Peyer's patch (tissue), 4 donors: ENCODE results near the gene EFCAB8. TPM values are rescaled to one million over a fixed set of nuclear protein-coding genes. Genes with fewer than 3 reads are reported as not detected.

ENCODE experiments used
- DNase-seq, 3 donors: peaks; one replicate each; pipeline ENCODE4 v3.0.0-alpha.2; 2017 to 2019
- H3K27ac ChIP-seq, 4 donors: fragments of 200-600 bp; sonication (generic); one replicate each; pipeline ENCODE4 v1.5.1; 2016 to 2019
- H3K27me3 ChIP-seq, 2 donors: fragments of 200-600 bp; sonication (generic); one replicate each; pipeline ENCODE4 v1.5.1; 2019
- H3K36me3 ChIP-seq, 3 donors: fragments of 200-600 bp; sonication (generic); one replicate each; pipeline ENCODE4 v1.5.1; 2016 to 2019
- H3K4me1 ChIP-seq, 4 donors: fragments of 200-600 bp; sonication (generic); one replicate each; pipeline ENCODE4 v1.5.1; 2016 to 2019
- H3K4me3 ChIP-seq, 4 donors: fragments of 200-600 bp; sonication (generic); 1 replicate in 3 of 4; 2 replicates in 1 of 4; pipeline ENCODE4 v1.5.1; 2016 to 2019; ENCODE audit warnings: mild to moderate bottlenecking in 1 of 4
- H3K9me3 ChIP-seq, 4 donors: fragments of 200-600 bp; sonication (generic); one replicate each; pipeline ENCODE4 v1.5.1; 2016 to 2019; ENCODE audit warnings: mild to moderate bottlenecking in 1 of 4
- POLR2A ChIP-seq, 2 donors: fragments of 450-650 bp; IDR thresholded peaks; one replicate each; pipeline ENCODE4 v1.5.1; 2017; ENCODE audit warnings: antibody characterized with exemption in 2 of 2, mild to moderate bottlenecking in 2 of 2, moderate library complexity in 2 of 2
- total RNA-seq, 4 donors: library from RNA; depleted of rRNA; stranded (reverse); fragments of >200 nt; gene quantifications; one replicate each; pipeline ENCODE4 v1.1.0, GENCODE V29; 2016
- TF ChIP-seq, protein P1 (sequence below), 6 experiments: fragments of 450-650 bp in 4 of 6; fragments of 200-600 bp in 2 of 6; sonication (generic) in 1 of 6; IDR thresholded peaks; one replicate each; pipeline ENCODE4 v1.5.1; 2017 to 2019; ENCODE audit warnings: antibody characterized with exemption in 6 of 6, mild to moderate bottlenecking in 3 of 6, moderate library complexity in 1 of 6

Gene EFCAB8
- total RNA-seq, 4 donors from 2014 or later = 0.83 TPM; not detected in 3

DNA sequence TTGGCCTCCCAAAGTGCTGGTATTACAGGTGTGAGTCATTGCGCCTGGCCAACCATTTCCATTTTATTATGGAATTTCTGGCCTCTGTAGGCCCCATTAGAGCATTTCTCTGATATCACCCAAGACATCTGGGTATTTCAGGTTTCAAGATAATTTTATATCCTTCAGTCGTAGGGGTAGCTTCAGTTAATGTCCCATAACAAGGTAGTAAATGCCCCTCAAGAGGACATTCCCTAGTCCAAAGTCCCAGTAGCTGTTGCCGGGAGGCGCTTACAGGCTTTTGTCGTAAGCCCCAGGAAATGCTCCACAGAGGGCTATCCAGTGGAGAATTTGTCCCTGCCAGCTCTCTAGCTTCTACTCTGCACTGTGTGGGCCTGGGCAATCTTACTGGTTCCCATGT lies 24.4 kb downstream of the EFCAB8 start:
- no peaks in the 10 kb centered on the region for H3K9me3 ChIP-seq
- H3K4me1 ChIP-seq = no peaks in the 10 kb centered on the region
- no peaks in the 10 kb centered on the region for H3K27me3 ChIP-seq
- no peak overlapping the region for H3K27ac ChIP-seq
- H3K4me3 ChIP-seq = no peak overlapping the region
- no peak for DNase-seq
- H3K36me3 ChIP-seq = no peaks in the 10 kb centered on the region
- no peak for TF ChIP-seq POLR2A (IDR thresholded peaks at IDR 0.05)
- TF ChIP-seq, protein P1, sequence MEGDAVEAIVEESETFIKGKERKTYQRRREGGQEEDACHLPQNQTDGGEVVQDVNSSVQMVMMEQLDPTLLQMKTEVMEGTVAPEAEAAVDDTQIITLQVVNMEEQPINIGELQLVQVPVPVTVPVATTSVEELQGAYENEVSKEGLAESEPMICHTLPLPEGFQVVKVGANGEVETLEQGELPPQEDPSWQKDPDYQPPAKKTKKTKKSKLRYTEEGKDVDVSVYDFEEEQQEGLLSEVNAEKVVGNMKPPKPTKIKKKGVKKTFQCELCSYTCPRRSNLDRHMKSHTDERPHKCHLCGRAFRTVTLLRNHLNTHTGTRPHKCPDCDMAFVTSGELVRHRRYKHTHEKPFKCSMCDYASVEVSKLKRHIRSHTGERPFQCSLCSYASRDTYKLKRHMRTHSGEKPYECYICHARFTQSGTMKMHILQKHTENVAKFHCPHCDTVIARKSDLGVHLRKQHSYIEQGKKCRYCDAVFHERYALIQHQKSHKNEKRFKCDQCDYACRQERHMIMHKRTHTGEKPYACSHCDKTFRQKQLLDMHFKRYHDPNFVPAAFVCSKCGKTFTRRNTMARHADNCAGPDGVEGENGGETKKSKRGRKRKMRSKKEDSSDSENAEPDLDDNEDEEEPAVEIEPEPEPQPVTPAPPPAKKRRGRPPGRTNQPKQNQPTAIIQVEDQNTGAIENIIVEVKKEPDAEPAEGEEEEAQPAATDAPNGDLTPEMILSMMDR (IDR thresholded peaks at IDR 0.05) = no peak

DNA sequence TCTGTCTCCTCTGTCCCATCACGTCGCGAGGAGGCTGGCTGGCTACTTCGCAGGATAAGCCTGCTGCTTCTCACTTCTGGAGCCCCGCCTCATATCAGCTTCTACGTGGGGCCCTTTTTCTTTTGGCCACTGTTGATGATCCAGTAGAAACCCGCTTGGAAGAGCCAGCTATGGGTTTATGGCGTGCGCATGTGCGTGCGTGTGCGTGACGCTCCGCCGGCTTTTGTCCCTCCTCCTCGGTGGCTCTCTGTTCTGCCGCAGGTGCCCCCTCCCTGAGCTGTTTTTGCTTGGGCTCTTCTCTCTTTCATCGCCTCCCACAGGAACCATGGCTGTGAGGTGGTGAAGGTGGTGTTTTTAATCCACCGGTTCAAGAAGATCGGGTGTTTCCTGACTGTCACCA lies 26.5 kb downstream of the EFCAB8 start:
- no peak overlapping the region for H3K27ac ChIP-seq
- DNase-seq = no peak
- no peaks in the 10 kb centered on the region for H3K9me3 ChIP-seq
- H3K4me3 ChIP-seq = no peak overlapping the region
- TF ChIP-seq POLR2A (IDR thresholded peaks at IDR 0.05) = no peak
- TF ChIP-seq, protein P1 (IDR thresholded peaks at IDR 0.05) = no peak
- no peaks in the 10 kb centered on the region for H3K36me3 ChIP-seq
- H3K27me3 ChIP-seq = no peaks in the 10 kb centered on the region
- no peaks in the 10 kb centered on the region for H3K4me1 ChIP-seq

DNA sequence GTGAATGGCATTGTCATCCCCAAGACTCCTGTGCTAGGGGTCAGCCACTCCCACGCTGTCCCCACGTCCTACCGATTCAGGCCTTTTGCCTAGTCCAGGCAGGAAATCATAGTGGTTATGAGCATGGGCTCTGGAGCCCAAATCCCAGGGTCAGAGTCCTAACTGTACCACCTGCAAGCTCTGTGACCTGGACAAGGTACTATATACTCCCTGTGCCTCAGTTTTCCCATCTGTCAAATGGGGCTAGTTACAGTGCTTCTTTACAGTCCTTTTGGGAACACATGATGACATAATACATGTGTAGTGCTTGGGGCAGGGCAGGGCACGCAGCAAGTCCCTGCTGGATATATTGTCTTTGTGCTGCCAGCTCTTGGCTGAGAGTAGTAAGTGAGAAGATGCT lies 27.2 kb downstream of the EFCAB8 start:
- no peak overlapping the region for H3K4me3 ChIP-seq
- H3K9me3 ChIP-seq = no peaks in the 10 kb centered on the region
- H3K27me3 ChIP-seq = no peaks in the 10 kb centered on the region
- no peak overlapping the region for H3K27ac ChIP-seq
- no peaks in the 10 kb centered on the region for H3K4me1 ChIP-seq
- H3K36me3 ChIP-seq = no peaks in the 10 kb centered on the region
- TF ChIP-seq, protein P1 (IDR thresholded peaks at IDR 0.05) = no peak
- no peak for TF ChIP-seq POLR2A (IDR thresholded peaks at IDR 0.05)
- no peak for DNase-seq

DNA sequence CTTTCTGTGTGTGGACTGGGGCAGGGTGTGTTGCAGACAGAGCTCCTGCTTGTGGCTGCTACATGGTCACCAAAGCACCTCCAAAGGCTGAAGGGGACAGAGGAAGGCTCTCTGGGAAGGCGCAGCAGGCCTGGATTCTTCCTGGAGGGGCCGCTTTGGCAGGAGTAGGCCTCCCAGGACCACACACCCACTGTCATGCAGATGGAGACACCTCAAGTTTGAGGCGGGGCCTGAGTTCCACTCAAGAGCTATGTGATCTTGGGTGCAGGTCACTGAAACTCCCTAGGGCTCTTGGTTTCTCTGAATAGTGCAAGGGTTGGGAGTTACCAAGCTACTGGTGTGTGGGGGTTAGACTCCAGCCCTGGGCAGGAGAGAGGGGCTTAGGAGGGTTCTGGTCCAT lies 27.9 kb downstream of the EFCAB8 start:
- no peaks in the 10 kb centered on the region for H3K36me3 ChIP-seq
- H3K4me1 ChIP-seq = no peaks in the 10 kb centered on the region
- TF ChIP-seq, protein P1 (IDR thresholded peaks at IDR 0.05) = no peak
- no peak for TF ChIP-seq POLR2A (IDR thresholded peaks at IDR 0.05)
- no peaks in the 10 kb centered on the region for H3K9me3 ChIP-seq
- no peak for DNase-seq
- no peak overlapping the region for H3K4me3 ChIP-seq
- no peaks in the 10 kb centered on the region for H3K27me3 ChIP-seq
- no peak overlapping the region for H3K27ac ChIP-seq

DNA sequence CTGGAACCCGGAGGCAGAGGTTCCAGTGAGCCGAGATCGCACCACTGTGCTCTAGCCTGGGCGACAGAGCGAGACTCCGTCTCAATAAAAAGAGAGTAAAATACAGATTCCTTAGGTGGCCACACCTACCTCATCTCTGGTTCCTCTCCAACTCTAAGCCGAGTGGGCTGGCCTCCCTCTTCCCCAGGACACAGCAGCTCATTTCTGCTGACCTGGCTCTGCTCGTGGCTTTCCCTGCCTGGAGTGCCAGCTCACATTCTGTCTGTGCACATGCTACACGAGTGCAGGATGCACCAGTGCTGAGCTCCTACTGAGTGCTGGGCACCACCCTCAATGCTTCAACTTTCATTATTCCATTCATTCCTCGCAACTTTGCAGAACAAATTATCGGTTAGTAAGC lies 28.8 kb downstream of the EFCAB8 start:
- TF ChIP-seq POLR2A (IDR thresholded peaks at IDR 0.05) = no peak
- TF ChIP-seq, protein P1 (IDR thresholded peaks at IDR 0.05) = no peak
- Histone ChIP-seq H3K9me3 (no peaks in the 10 kb centered on the region), H3K36me3 (no peaks in the 10 kb centered on the region), H3K27me3 (no peaks in the 10 kb centered on the region), H3K27ac (no peak overlapping the region), H3K4me1 (no peaks in the 10 kb centered on the region), H3K4me3 (no peak overlapping the region)
- DNase-seq = no peak

DNA sequence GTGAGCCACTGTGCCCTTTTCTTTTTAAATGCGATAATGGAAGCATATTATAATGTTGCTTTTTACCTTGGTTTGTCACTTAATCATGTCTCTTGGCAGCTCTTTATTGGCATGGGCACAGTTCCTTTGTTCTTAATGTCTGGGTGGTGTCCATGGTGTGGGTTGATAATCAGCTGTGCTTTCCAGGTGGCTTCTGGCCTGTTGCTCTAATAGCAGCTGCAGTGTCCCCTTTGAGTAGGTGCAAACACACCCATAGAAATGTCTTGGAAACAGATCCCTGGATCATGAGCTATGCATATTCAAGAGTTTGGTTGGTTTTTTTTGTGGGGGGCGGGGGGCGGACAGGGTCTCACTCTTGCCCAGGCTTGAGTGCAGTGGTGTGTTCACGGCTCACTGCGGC lies 29.9 kb downstream of the EFCAB8 start:
- H3K27ac ChIP-seq = no peak overlapping the region
- H3K36me3 ChIP-seq = no peaks in the 10 kb centered on the region
- no peaks in the 10 kb centered on the region for H3K27me3 ChIP-seq
- no peak overlapping the region for H3K4me3 ChIP-seq
- no peaks in the 10 kb centered on the region for H3K9me3 ChIP-seq
- TF ChIP-seq, protein P1 (IDR thresholded peaks at IDR 0.05) = no peak
- TF ChIP-seq POLR2A (IDR thresholded peaks at IDR 0.05) = no peak
- no peaks in the 10 kb centered on the region for H3K4me1 ChIP-seq
- no peak for DNase-seq
